Endothelial cell of umbilical vein (primary cell): Measurements from ENCODE around the gene IL10RB. TPM values are rescaled to one million over a fixed set of nuclear protein-coding genes. Genes with fewer than 3 reads are reported as not detected.

Experiments used
- BruUV-seq: library from RNA; stranded (reverse); fragments of 400-500 nt; replicated peaks from 2 replicates; lab custom pipeline; 2021; lab: Mats Ljungman, UMichigan
- CTCF ChIA-PET: fragments of 300-600, 350-600 bp; sonication (Branson Sonifier 250); formaldehyde crosslinking; loops from one replicate; lab custom pipeline; 2021; ENCODE audit warnings: antibody characterized with exemption, inconsistent platforms; lab: Charles Lee
- POLR2A ChIA-PET: fragments of 300-600, 350-600 bp; sonication (Branson Sonifier 250); formaldehyde crosslinking; loops from one replicate; lab custom pipeline; 2021; ENCODE audit warnings: antibody characterized with exemption, inconsistent platforms; lab: Charles Lee
- DNase-seq: peaks from one replicate; pipeline ENCODE4 v3.0.0-alpha.2; 2011; ENCODE audit warnings: low read depth, low spot score
- FAIRE-seq: peaks from 2 replicates; lab custom pipeline; 2011; peaks lifted over from hg19 to GRCh38; lab: Jason Lieb, UNC
- H2AFZ ChIP-seq: 2 replicates; pipeline ENCODE4 v1.6.0; 2012; ENCODE audit warnings: low read depth, low read length, control low read depth, inconsistent platforms
- H3K27ac ChIP-seq: 2 replicates; pipeline ENCODE4 v1.5.1; 2011; ENCODE audit warnings: low read depth, mild to moderate bottlenecking, control low read depth, low read length, moderate library complexity; ENCODE audit not compliant: insufficient read depth
- H3K27me3 ChIP-seq, 2 experiments: 2 replicates each; pipeline versions ENCODE4 v1.6.0 to v1.6.1; 2011; ENCODE audit warnings: low read length in 2 of 2, mixed read lengths in 1 of 2; ENCODE audit not compliant: control insufficient read depth in 2 of 2, insufficient read depth in 2 of 2
- H3K36me3 ChIP-seq, 2 experiments: 2 replicates in 1 of 2; 3 replicates in 1 of 2; pipeline ENCODE4 v1.5.1; 2011; ENCODE audit warnings: low read length in 2 of 2, mild to moderate bottlenecking in 1 of 2, moderate library complexity in 1 of 2; ENCODE audit not compliant: control insufficient read depth in 2 of 2, insufficient read depth in 2 of 2; ENCODE audit errors: extremely low read depth in 1 of 2
- H3K4me1 ChIP-seq: 3 replicates; pipeline ENCODE4 v1.5.1; 2011; ENCODE audit warnings: mild to moderate bottlenecking, low read length; ENCODE audit not compliant: control insufficient read depth, insufficient read depth; ENCODE audit errors: extremely low read depth
- H3K4me2 ChIP-seq: 2 replicates; pipeline ENCODE4 v1.6.1; 2011; ENCODE audit warnings: low read length, control low read depth, mixed read lengths; ENCODE audit not compliant: insufficient read depth
- H3K4me3 ChIP-seq, 3 experiments: fragments of 200-600 bp in 1 of 3; sonication (generic), shearing (Covaris generic) in 1 of 3; replicated peaks in 1 of 3; 2 replicates each; pipeline ENCODE4 v1.5.1; 2011 to 2016; ENCODE audit warnings: control low read depth in 3 of 3, low read length in 3 of 3, mild to moderate bottlenecking in 2 of 3, inconsistent platforms in 1 of 3, low read depth in 1 of 3, moderate library complexity in 1 of 3; ENCODE audit not compliant: insufficient read depth in 1 of 3
- H3K79me2 ChIP-seq: 2 replicates; pipeline ENCODE4 v1.6.0; 2012; ENCODE audit warnings: low read length, inconsistent platforms; ENCODE audit not compliant: control insufficient read depth, insufficient read depth
- H3K9ac ChIP-seq: replicated peaks from 2 replicates; pipeline ENCODE3; 2011; ENCODE audit warnings: low read length, control low read depth; ENCODE audit not compliant: insufficient read depth; ENCODE audit errors: extremely low read depth
- H3K9me1 ChIP-seq: replicated peaks from 3 replicates; pipeline ENCODE4 v1.6.0; 2011; ENCODE audit warnings: mild to moderate bottlenecking, low read length; ENCODE audit not compliant: control insufficient read depth, insufficient read depth; ENCODE audit errors: extremely low read depth
- H3K9me3 ChIP-seq: replicated peaks from 2 replicates; pipeline ENCODE4 v1.5.1; 2012; ENCODE audit warnings: low read length, inconsistent platforms; ENCODE audit not compliant: control insufficient read depth, insufficient read depth
- H4K20me1 ChIP-seq: replicated peaks from 2 replicates; pipeline ENCODE3; 2011; ENCODE audit warnings: mild to moderate bottlenecking, low read length; ENCODE audit not compliant: control insufficient read depth, insufficient read depth; ENCODE audit errors: extremely low read depth
- EZH2 ChIP-seq: IDR thresholded peaks from 2 replicates; pipeline ENCODE4 v1.6.1; 2012; ENCODE audit warnings: borderline replicate concordance, low read depth, mild to moderate bottlenecking, moderate library complexity, low read length, inconsistent platforms; ENCODE audit not compliant: severe bottlenecking
- FOS ChIP-seq: IDR thresholded peaks from 2 replicates; pipeline ENCODE4 v1.6.1; 2011; ENCODE audit warnings: mild to moderate bottlenecking, low read length, moderate library complexity, borderline replicate concordance; ENCODE audit not compliant: insufficient read depth
- GATA2 ChIP-seq: IDR thresholded peaks from 2 replicates; pipeline ENCODE4 v1.7.0; 2011; ENCODE audit warnings: low read depth, mild to moderate bottlenecking, moderate library complexity, mixed read lengths, low read length; ENCODE audit not compliant: insufficient read length, insufficient read depth
- JUN ChIP-seq: IDR thresholded peaks from 2 replicates; pipeline ENCODE4 v1.6.1; 2011; ENCODE audit warnings: borderline replicate concordance, low read depth; ENCODE audit not compliant: insufficient read length, insufficient read depth
- MYC ChIP-seq: IDR thresholded peaks from one replicate; pipeline ENCODE4 v1.6.1; 2011; ENCODE audit warnings: mild to moderate bottlenecking, low read depth, low read length
- POLR2A ChIP-seq: IDR thresholded peaks from 2 replicates; pipeline ENCODE4 v1.6.1; 2012; ENCODE audit warnings: low read depth, mild to moderate bottlenecking, control low read depth, low read length
- POLR2AphosphoS5 ChIP-seq: IDR thresholded peaks from 2 replicates; pipeline ENCODE4 v1.6.1; 2012; ENCODE audit warnings: low read depth, mild to moderate bottlenecking, control low read depth, low read length, moderate library complexity; ENCODE audit not compliant: insufficient read depth
- dilution Hi-C: fragments of 300-500 bp; cut with MboI; formaldehyde crosslinking; loops from one replicate; pipeline ENCODE4 v1.15.0; 2019; ENCODE audit warnings: low sequenced_read_pairs; ENCODE audit not compliant: extremely low pct_ligation_motif_present
- intact Hi-C: fragments of 100-400 bp; cut with micrococcal nuclease; formaldehyde crosslinking; loops from one replicate; pipeline ENCODE4 v1.10.0; 2022
- polyA plus RNA-seq, 4 experiments: library from polyadenylated mRNA; depleted of rRNA in 3 of 4; stranded (reverse) in 3 of 4; unstranded in 1 of 4; fragments of >200 nt; gene quantifications; 2 replicates each; pipeline versions ENCODE4 v1.2.1 to v1.2.3, GENCODE V29; 2011 to 2012; ENCODE audit warnings: missing spikeins in 1 of 4
- total RNA-seq: library from RNA; stranded (reverse); gene quantifications from 2 replicates; pipeline ENCODE4 v1.2.3, GENCODE V29; 2021
- TF ChIP-seq, protein P1 (sequence below), 2 donors: IDR thresholded peaks; 1 replicate in 1 of 2; 2 replicates in 1 of 2; pipeline ENCODE4 v1.5.1; 2011; ENCODE audit warnings: low read length in 2 of 2, mild to moderate bottlenecking in 2 of 2, moderate library complexity in 2 of 2, control low read depth in 1 of 2, inconsistent platforms in 1 of 2, low read depth in 1 of 2; ENCODE audit not compliant: insufficient read depth in 1 of 2; ENCODE audit errors: extremely low read depth in 1 of 2
- TF ChIP-seq, protein P2 (sequence below): IDR thresholded peaks from 2 replicates; pipeline ENCODE4 v1.6.1; 2011; ENCODE audit not compliant: insufficient read depth, insufficient read length

IL10RB gene
- total and polyA plus RNA-seq, 2 donors (not counting 3 experiments of a cell fraction or from before 2014, with no cell fraction given) = 21.9 to 31.4 TPM

DNA sequence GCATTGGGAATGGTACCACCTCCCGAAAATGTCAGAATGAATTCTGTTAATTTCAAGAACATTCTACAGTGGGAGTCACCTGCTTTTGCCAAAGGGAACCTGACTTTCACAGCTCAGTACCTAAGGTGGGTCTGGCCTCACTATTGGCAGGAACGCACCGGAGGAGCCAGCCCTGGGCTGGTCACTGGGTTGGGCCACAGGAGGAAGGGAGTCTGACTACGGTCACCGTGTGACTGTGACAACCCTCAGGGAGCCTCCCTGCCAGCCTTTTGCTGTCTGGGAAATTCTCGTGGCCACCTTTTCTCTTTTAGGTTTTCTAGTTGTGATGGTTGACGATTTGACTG lies 2.2 kb downstream of the IL10RB start:
- no peak for DNase-seq
- Histone ChIP-seq H3K27me3 (no peaks in the 10 kb centered on the region), H3K27ac (no peak overlapping the region), H3K9me3 (no peaks in the 10 kb centered on the region), H4K20me1 (no peaks in the 10 kb centered on the region), H3K4me1 (peaks cover 20% of the 10 kb centered on the region), H3K4me3 (no peak overlapping the region), H3K9ac (no peak overlapping the region), H3K9me1 (no peaks in the 10 kb centered on the region), H3K4me2 (no peak overlapping the region), H3K36me3 (peaks cover 0 to 2% of the 10 kb centered on the region in 2 experiments), H2AFZ (no peak overlapping the region), H3K79me2 (peaks cover 2% of the 10 kb centered on the region)
- ChIA-PET CTCF (interaction anchor here (1.2 to 3.6 kb wide), 2 partner anchors 9 to 92 kb away, joined by 3 to 21 read pairs; no protein-coding TSS in a partner anchor), POLR2A (no interaction called here)
- no peak for TF ChIP-seq POLR2A
- BruUV-seq = no TSS peak
- intact Hi-C loops (no loop called here), dilution Hi-C loops (no loop called here)
- no peak for FAIRE-seq

DNA sequence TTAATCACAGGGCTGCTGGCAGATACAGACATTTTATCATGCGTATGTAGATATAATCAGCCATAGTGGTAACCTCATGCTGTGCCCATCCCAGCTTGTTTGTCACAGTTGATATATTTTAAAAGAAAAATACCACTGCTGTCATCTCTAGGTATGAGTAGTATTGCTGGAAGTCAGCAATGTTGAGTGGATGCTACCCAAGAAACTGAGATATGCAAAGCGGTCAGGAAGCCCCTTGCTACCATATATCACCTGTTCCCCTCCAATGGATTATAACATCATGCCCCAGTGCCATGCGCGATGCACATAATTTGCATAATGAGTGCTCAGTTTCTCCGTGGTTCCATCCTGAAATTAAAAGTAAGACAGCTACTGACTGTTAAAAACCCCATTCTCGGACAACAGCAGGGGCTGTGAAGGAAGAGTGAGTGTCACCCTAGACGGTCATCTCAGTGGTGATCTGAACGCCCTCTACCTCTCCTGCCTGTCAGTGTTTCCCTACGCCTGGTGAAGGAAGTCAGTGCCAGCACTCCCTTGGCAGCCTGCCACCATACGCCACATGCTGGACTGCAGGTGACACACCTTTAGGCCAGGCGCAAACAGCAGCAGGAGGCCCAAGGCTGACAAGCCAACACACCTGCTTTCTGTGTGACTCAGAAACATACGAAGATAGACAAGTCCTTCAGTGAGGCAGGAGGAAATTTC lies 2.7 kb downstream of the IL10RB start:
- H3K27ac ChIP-seq = no peak overlapping the region
- DNase-seq (no peak), FAIRE-seq (no peak)
- peaks cover 20% of the 10 kb centered on the region for H3K4me1 ChIP-seq
- no peak overlapping the region for H3K4me3 ChIP-seq
- no peaks in the 10 kb centered on the region for H3K9me1 ChIP-seq
- TF ChIP-seq EZH2 = no peak
- TF ChIP-seq POLR2A = no peak
- TF ChIP-seq MYC = no peak
- TF ChIP-seq POLR2AphosphoS5 = no peak
- TF ChIP-seq, protein P1, sequence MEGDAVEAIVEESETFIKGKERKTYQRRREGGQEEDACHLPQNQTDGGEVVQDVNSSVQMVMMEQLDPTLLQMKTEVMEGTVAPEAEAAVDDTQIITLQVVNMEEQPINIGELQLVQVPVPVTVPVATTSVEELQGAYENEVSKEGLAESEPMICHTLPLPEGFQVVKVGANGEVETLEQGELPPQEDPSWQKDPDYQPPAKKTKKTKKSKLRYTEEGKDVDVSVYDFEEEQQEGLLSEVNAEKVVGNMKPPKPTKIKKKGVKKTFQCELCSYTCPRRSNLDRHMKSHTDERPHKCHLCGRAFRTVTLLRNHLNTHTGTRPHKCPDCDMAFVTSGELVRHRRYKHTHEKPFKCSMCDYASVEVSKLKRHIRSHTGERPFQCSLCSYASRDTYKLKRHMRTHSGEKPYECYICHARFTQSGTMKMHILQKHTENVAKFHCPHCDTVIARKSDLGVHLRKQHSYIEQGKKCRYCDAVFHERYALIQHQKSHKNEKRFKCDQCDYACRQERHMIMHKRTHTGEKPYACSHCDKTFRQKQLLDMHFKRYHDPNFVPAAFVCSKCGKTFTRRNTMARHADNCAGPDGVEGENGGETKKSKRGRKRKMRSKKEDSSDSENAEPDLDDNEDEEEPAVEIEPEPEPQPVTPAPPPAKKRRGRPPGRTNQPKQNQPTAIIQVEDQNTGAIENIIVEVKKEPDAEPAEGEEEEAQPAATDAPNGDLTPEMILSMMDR (IDR thresholded peaks at IDR 0.05; ENCODE audit: extremely low read depth in 1 of 2, insufficient read depth in 1 of 2, low read depth in 1 of 2, low read length in 2 of 2) = no peak
- TF ChIP-seq FOS = no peak
- TF ChIP-seq, protein P2, sequence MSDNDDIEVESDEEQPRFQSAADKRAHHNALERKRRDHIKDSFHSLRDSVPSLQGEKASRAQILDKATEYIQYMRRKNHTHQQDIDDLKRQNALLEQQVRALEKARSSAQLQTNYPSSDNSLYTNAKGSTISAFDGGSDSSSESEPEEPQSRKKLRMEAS = no peak
- no peak for TF ChIP-seq JUN
- TF ChIP-seq GATA2 = no peak
- CTCF ChIA-PET = interaction anchor here (1.2 to 3.6 kb wide), 2 partner anchors 9 to 92 kb away, joined by 3 to 21 read pairs; no protein-coding TSS in a partner anchor
- no peak overlapping the region for H3K9ac ChIP-seq
- no peaks in the 10 kb centered on the region for H3K36me3 ChIP-seq
- BruUV-seq = no TSS peak
- H2AFZ ChIP-seq = no peak overlapping the region
- H3K4me2 ChIP-seq = no peak overlapping the region
- H3K27me3 ChIP-seq = no peaks in the 10 kb centered on the region
- peaks cover 2% of the 10 kb centered on the region for H3K79me2 ChIP-seq
- H3K9me3 ChIP-seq = no peaks in the 10 kb centered on the region
- no peaks in the 10 kb centered on the region for H4K20me1 ChIP-seq
- dilution Hi-C loops (no loop called here), intact Hi-C loops (no loop called here)
- POLR2A ChIA-PET = no interaction called here
